Calu3 (cell line): ENCODE results near the gene EFCAB14. TPM values are rescaled to one million over a fixed set of nuclear protein-coding genes. Genes with fewer than 3 reads are reported as not detected.

Experiments used
- BruUV-seq: library from RNA; stranded (reverse); fragments of 400-500 nt; replicated peaks from 2 replicates; lab custom pipeline; 2021; lab: Mats Ljungman, UMichigan
- CTCF ChIA-PET: fragments of 300-600 bp; sonication (Branson Sonifier 250); formaldehyde crosslinking; loops from one replicate; lab custom pipeline; 2022; ENCODE audit warnings: antibody characterized with exemption; lab: Charles Lee
- DNase-seq: peaks from one replicate; pipeline ENCODE4 v3.0.0; 2022
- H3K27ac Mint-ChIP-seq: one replicate; pipeline ENCODE4 v1.8.0; 2022; ENCODE audit warnings: mixed read lengths; ENCODE audit not compliant: unreplicated experiment
- H3K27me3 Mint-ChIP-seq: one replicate; pipeline ENCODE4 v1.8.0; 2022; ENCODE audit warnings: mixed read lengths; ENCODE audit not compliant: unreplicated experiment
- H3K36me3 Mint-ChIP-seq: one replicate; pipeline ENCODE4 v1.8.0; 2022; ENCODE audit warnings: mild to moderate bottlenecking, moderate library complexity, mixed read lengths; ENCODE audit not compliant: insufficient read depth, unreplicated experiment
- H3K4me1 Mint-ChIP-seq: one replicate; pipeline ENCODE4 v1.8.0; 2022; ENCODE audit warnings: mild to moderate bottlenecking, low read depth, mixed read lengths; ENCODE audit not compliant: unreplicated experiment
- H3K4me3 Mint-ChIP-seq: one replicate; pipeline ENCODE4 v1.8.0; 2022; ENCODE audit warnings: mild to moderate bottlenecking, low read depth, moderate library complexity, mixed read lengths; ENCODE audit not compliant: unreplicated experiment
- H3K9me3 Mint-ChIP-seq: one replicate; pipeline ENCODE4 v1.8.0; 2022; ENCODE audit warnings: low read depth, mixed read lengths; ENCODE audit not compliant: unreplicated experiment
- CTCF ChIP-seq: fragments of 200-600 bp; IDR thresholded peaks from one replicate; pipeline ENCODE4 v1.8.0; 2022; ENCODE audit warnings: antibody characterized with exemption; ENCODE audit not compliant: unreplicated experiment
- intact Hi-C: fragments of 100-400 bp; cut with micrococcal nuclease; formaldehyde crosslinking; loops from one replicate; pipeline ENCODE4 v1.10.0; 2022; ENCODE audit not compliant: unreplicated experiment
- total RNA-seq: library from RNA; stranded (reverse); gene quantifications from 2 replicates; pipeline ENCODE4 v1.2.3, GENCODE V29; 2022

Gene EFCAB14
- total RNA-seq, 1 experiment from 2014 or later, result 108 TPM

DNA sequence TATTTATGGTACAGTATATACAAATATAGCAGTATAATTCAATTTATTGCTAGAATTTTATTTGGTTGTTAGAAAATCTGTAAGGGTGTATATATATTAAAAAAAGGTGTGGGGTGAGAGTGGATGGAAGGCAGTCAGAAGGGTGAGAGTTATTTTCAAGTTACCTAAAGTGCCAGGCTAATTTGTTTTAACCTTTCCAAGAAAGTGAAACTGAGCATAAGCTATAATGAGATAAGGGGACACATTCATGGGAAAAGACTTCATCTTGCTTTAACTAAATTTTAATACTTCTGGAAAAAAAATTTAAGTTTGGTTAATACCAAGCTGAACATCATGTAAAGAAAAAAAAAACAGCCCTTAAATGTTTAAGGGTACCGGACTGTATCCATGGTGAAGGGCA, 42.4 kb downstream of the EFCAB14 start:
- H3K27me3 Mint-ChIP-seq, result no peaks in the 10 kb centered on the region
- no peaks in the 10 kb centered on the region for H3K9me3 Mint-ChIP-seq
- intact Hi-C loops, result no loop called here
- no peak overlapping the region for H3K27ac Mint-ChIP-seq
- CTCF ChIA-PET, result no interaction called here
- no peak for TF ChIP-seq CTCF
- no peaks in the 10 kb centered on the region for H3K4me1 Mint-ChIP-seq
- BruUV-seq, result no TSS peak
- no peak for DNase-seq
- peaks cover 27% of the 10 kb centered on the region for H3K36me3 Mint-ChIP-seq
- H3K4me3 Mint-ChIP-seq, result no peak overlapping the region

DNA sequence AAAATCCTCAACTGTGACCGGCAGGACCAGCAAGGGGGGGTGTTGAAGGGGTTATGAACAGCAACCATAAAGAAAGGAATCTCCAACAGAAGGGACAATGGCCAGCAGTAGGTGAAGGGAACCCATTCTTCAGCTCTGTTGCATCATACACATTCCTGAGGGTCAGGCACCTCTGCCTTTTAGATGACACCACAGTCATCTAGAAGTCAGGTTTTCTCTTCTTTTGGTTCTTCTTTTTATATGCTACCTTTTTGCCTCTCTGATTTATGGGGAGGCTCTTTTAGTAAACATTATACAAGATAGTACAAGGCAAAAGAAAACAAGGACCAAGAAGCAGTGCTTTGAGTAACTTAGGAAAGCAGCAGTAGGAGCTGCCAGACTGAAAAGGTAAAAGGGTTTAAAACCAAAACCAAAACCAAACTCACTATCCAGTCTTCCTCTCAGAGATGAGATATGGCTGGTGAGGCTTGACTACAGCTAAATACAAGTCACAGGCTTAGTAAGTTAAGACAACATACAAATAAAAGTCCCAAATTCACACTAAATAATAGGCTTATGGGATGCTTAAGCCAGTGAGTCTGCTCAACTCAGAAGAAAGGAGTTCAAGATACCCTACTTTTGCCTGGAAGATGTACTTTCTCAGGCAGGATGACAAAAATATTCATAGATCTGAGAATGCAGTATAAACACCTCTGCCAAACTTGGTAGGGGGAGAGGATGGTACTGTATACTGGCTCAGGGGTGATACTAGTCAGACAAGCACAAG, 43.2 kb downstream of the EFCAB14 start:
- CTCF ChIA-PET, result no interaction called here
- Mint-ChIP-seq H3K4me1 (no peaks in the 10 kb centered on the region), H3K36me3 (peaks cover 24% of the 10 kb centered on the region), H3K27ac (no peak overlapping the region), H3K9me3 (no peaks in the 10 kb centered on the region), H3K4me3 (no peak overlapping the region), H3K27me3 (no peaks in the 10 kb centered on the region)
- TF ChIP-seq CTCF, result no peak
- intact Hi-C loops, result no loop called here
- DNase-seq, result no peak
- no TSS peak for BruUV-seq

DNA sequence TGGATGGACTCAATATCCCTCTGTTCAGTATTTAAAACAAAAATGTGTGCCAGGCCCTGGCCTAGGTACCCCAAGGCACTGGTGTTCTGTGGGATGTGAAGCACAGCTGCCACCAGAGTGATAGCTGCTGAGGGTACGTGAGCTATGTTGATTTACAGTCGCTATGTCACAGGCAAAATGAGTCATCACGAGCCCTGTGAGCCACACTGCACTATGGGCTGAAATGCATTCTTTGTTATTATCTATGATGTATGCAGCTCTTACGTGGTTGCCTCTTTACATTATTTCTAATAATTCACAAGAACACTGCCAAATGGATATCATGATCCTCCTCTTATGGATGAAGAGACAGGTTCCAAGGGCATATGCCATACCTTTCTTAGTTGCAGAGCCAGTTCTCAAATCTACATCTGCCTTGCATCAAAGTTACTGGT, 45.1 kb downstream of the EFCAB14 start:
- TF ChIP-seq CTCF, result no peak
- Mint-ChIP-seq H3K36me3 (peaks cover 8% of the 10 kb centered on the region), H3K4me3 (no peak overlapping the region), H3K4me1 (no peaks in the 10 kb centered on the region), H3K27me3 (no peaks in the 10 kb centered on the region), H3K9me3 (no peaks in the 10 kb centered on the region), H3K27ac (no peak overlapping the region)
- intact Hi-C loops, result no loop called here
- DNase-seq, result no peak
- BruUV-seq, result no TSS peak
- CTCF ChIA-PET, result no interaction called here

DNA sequence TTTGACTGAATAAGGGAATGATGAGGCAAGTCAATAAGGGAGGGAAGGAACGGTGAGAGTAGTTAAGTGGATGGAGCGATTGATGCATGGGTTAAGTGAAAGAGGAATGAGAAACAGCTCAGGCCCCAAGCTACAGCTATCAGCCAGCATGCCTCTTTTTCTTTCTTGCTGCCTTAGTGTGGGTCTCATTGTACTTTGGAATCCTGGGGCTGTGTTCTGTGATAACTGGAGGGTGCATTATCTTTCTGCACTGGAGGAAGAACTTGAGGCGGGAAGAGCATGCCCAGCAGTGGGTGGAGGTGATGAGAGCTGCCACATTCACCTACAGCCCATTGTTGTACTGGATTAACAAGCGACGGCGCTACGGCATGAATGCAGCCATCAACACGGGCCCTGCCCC, 46.2 kb downstream of the EFCAB14 start:
- CTCF ChIA-PET, result no interaction called here
- no TSS peak for BruUV-seq

More for the DNA sequence above, 46.2 kb downstream of the EFCAB14 start:
- intact Hi-C loops, result no loop called here
- H3K27me3 Mint-ChIP-seq, result no peaks in the 10 kb centered on the region
- no peaks in the 10 kb centered on the region for H3K4me1 Mint-ChIP-seq
- no peaks in the 10 kb centered on the region for H3K36me3 Mint-ChIP-seq
- DNase-seq, result no peak
- no peak overlapping the region for H3K4me3 Mint-ChIP-seq
- H3K9me3 Mint-ChIP-seq, result no peaks in the 10 kb centered on the region
- no peak overlapping the region for H3K27ac Mint-ChIP-seq
- no peak for TF ChIP-seq CTCF
